Colonic mucosa (tissue), 4 donors: ENCODE measurements around the gene LGR5. TPM values are rescaled to one million over a fixed set of nuclear protein-coding genes. Genes with fewer than 3 reads are reported as not detected.

Experiments used
- DNase-seq: peaks from one replicate; pipeline ENCODE4 v3.0.0-alpha.2; 2020
- H3K27ac ChIP-seq: fragments of 200-600 bp; one replicate; pipeline ENCODE4 v1.8.0; 2021
- H3K27me3 ChIP-seq: fragments of 200-600 bp; one replicate; pipeline ENCODE4 v1.8.0; 2021
- H3K36me3 ChIP-seq: fragments of 200-600 bp; one replicate; pipeline ENCODE4 v1.8.0; 2021
- H3K4me1 ChIP-seq: fragments of 200-600 bp; one replicate; pipeline ENCODE4 v1.8.0; 2021; ENCODE audit warnings: mild to moderate bottlenecking
- H3K4me3 ChIP-seq: fragments of 200-600 bp; one replicate; pipeline ENCODE4 v1.8.0; 2021
- H3K9ac ChIP-seq, 2 donors: one replicate each; pipeline ENCODE4 v1.7.0; 2013; ENCODE audit warnings: control low read depth in 2 of 2, low read depth in 2 of 2, low read length in 2 of 2
- H3K9me3 ChIP-seq: fragments of 200-600 bp; one replicate; pipeline ENCODE4 v1.8.0; 2021
- CTCF ChIP-seq: fragments of 200-600 bp; IDR thresholded peaks from one replicate; pipeline ENCODE4 v1.8.0; 2022; ENCODE audit warnings: antibody characterized with exemption, mild to moderate bottlenecking
- intact Hi-C: fragments of 100-400 bp; cut with DNase I; formaldehyde crosslinking; loops from one replicate; pipeline ENCODE4 v1.14.1; 2022
- total RNA-seq, 2 donors: library from RNA; stranded (reverse); fragmentation: NEBNext Ultra II Directional in 1 of 2; extraction: Animal tissue kit (Norgen Biotek cat#: 25700) in 1 of 2; gene quantifications; one replicate each; pipeline ENCODE4 v1.2.1, GENCODE V29; 2021
- donor health status: healthy.
- donor health status: DM: no; HTN: no; CAD: no.
- donor health status: DM: no; HTN: no; CAD: no.

LGR5 gene
- total RNA-seq, 2 donors from 2014 or later: 4.5 to 5.0 TPM

DNA sequence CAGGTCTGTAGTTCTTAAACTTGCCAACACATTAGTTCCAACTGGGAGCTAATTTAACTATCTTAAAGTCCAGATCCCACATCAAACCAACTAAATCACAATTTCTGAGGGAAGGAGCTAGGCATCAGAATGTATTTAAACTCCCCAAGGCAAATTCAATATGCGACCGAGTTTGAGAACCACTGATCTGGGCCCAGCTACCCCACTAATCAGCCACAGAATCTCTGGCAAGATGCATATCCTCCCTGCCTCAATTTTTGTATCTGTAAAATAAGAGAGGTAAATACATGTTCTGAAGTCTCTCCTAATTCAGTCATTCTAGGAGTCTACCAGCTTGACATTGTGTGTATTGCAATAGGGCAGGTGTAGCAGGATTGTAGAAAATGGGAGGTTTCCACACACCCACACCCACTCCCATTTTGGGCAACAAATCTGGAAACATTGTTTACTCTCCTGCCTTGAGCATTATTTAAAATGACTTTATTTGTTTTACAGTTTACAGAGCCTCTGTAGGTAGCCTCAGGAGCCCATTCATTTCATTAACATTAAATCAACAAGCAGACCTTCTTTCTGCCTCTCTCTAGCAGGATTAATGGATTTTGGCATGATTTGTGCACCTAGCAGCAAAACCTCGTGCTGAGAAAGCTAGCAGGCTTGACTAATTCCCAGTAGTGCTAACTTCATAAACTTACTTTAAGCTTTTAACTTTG lies 15.6 kb downstream of the LGR5 start:
- Histone ChIP-seq H3K9ac (no peak overlapping the region), H3K36me3 (no peaks in the 10 kb centered on the region), H3K4me3 (no peak overlapping the region), H3K27ac (no peak overlapping the region), H3K9me3 (no peaks in the 10 kb centered on the region), H3K27me3 (no peaks in the 10 kb centered on the region), H3K4me1 (no peaks in the 10 kb centered on the region)
- DNase-seq: no peak
- TF ChIP-seq CTCF: no peak
- intact Hi-C loops: no loop called here

GRCh38 chr12:71456316-71456715 lies 16.7 kb downstream of the LGR5 start:
- H3K9me3 ChIP-seq: no peaks in the 10 kb centered on the region
- intact Hi-C loops: no loop called here
- no peaks in the 10 kb centered on the region for H3K27me3 ChIP-seq
- H3K9ac ChIP-seq: no peak overlapping the region
- no peak overlapping the region for H3K4me3 ChIP-seq
- no peak for TF ChIP-seq CTCF
- no peak for DNase-seq
- no peak overlapping the region for H3K27ac ChIP-seq
- H3K36me3 ChIP-seq: no peaks in the 10 kb centered on the region
- H3K4me1 ChIP-seq: no peaks in the 10 kb centered on the region

GRCh38 chr12:71456990-71457389 lies 17.4 kb downstream of the LGR5 start:
- intact Hi-C loops: no loop called here
- no peak for TF ChIP-seq CTCF
- Histone ChIP-seq H3K9ac (no peak overlapping the region), H3K36me3 (no peaks in the 10 kb centered on the region), H3K27ac (no peak overlapping the region), H3K9me3 (no peaks in the 10 kb centered on the region), H3K27me3 (no peaks in the 10 kb centered on the region), H3K4me3 (no peak overlapping the region), H3K4me1 (no peaks in the 10 kb centered on the region)
- DNase-seq: no peak

- H3K4me3 ChIP-seq: no peak overlapping the region
- DNase-seq: no peak
- H3K36me3 ChIP-seq: no peaks in the 10 kb centered on the region
- H3K9ac ChIP-seq: no peak overlapping the region
- no peaks in the 10 kb centered on the region for H3K27me3 ChIP-seq
- intact Hi-C loops: no loop called here
- no peaks in the 10 kb centered on the region for H3K9me3 ChIP-seq
- no peak overlapping the region for H3K27ac ChIP-seq
- no peaks in the 10 kb centered on the region for H3K4me1 ChIP-seq
- TF ChIP-seq CTCF: no peak
Measured at GRCh38 chr12:71460318-71460717, 20.7 kb downstream of the LGR5 start.

GRCh38 chr12:71460850-71461609 lies 21.4 kb downstream of the LGR5 start:
- no peak overlapping the region for H3K9ac ChIP-seq
- H3K4me3 ChIP-seq: no peak overlapping the region
- H3K27ac ChIP-seq: no peak overlapping the region
- no peaks in the 10 kb centered on the region for H3K36me3 ChIP-seq
- H3K4me1 ChIP-seq: no peaks in the 10 kb centered on the region
- no peaks in the 10 kb centered on the region for H3K27me3 ChIP-seq
- DNase-seq: no peak
- no peak for TF ChIP-seq CTCF
- intact Hi-C loops: no loop called here
- no peaks in the 10 kb centered on the region for H3K9me3 ChIP-seq
